Skin epidermis (tissue), 12 donors: Measurements from ENCODE around the gene ZNF497.
"Not testable (repeated sequence)": the region's sequence is repeated elsewhere in the genome, so short reads cannot be mapped to it uniquely, and the experiment has no call there.

ENCODE experiments used
- H3K27ac ChIP-seq, 21 experiments: fragments of 200-600 bp; sonication (generic) in 11 of 21; one replicate each; pipeline ENCODE4 v1.5.0; 2020; ENCODE audit warnings: mild to moderate bottlenecking in 3 of 21, inconsistent platforms in 2 of 21, moderate library complexity in 2 of 21
- H3K4me3 ChIP-seq, 7 experiments: fragments of 200-600 bp; sonication (generic) in 2 of 7; one replicate each; pipeline ENCODE4 v1.5.0; 2020; ENCODE audit warnings: inconsistent platforms in 2 of 7, mild to moderate bottlenecking in 2 of 7, moderate library complexity in 1 of 7

The ZNF497 gene

GRCh38 chr19:58376724-58377123, 14.2 kb upstream of the ZNF497 start:
- H3K27ac ChIP-seq, H3K4me3 ChIP-seq: not testable (repeated sequence)

GRCh38 chr19:58374200-58374599, 11.6 kb upstream of the ZNF497 start:
- no peak overlapping the region for H3K4me3 ChIP-seq
- H3K27ac ChIP-seq, result no peak overlapping the region

DNA sequence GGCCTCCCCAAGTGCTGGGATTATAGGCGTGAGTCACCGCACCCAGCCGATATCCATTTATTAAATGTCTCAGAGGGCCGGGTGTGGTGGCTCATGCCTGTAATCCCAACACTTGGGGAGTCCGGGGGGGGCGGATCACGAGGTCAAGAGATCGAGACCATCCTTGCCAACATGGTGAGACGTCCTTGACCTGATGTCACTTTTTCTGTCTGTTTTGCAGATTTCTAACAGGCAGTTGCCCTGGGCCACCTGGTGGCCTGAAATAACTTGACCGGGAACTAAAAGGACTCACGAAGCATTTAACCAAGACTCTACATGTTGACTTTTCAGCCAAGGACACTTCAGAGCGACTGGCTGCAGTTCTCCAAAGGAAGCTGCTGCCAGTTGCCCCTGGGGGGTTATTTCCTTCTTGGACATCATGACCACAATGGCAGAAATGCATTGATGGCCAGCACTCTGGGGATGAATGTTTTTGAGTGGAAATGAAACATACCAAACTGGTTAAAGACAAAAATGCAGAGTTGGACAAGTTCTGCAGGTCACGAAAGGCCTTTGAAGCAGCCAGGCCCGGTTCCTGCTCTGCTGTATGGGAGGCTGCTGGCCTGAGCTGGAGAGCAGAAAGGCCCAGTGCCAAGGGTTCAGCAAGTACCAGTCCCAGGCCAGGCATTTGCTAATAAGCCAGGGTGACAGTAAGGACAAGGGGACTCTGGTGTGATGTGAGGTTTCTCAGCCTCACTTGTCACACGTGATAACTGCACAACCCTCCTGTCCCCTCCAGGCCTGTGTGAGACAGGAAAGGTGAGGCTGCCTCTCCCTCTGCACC, 10.0 kb upstream of the ZNF497 start:
- Histone ChIP-seq H3K4me3 (no peak overlapping the region), H3K27ac (no peak overlapping the region)

GRCh38 chr19:58368561-58369360, 6.2 kb upstream of the ZNF497 start:
- Histone ChIP-seq H3K4me3 (no peak overlapping the region), H3K27ac (no peak overlapping the region)

DNA sequence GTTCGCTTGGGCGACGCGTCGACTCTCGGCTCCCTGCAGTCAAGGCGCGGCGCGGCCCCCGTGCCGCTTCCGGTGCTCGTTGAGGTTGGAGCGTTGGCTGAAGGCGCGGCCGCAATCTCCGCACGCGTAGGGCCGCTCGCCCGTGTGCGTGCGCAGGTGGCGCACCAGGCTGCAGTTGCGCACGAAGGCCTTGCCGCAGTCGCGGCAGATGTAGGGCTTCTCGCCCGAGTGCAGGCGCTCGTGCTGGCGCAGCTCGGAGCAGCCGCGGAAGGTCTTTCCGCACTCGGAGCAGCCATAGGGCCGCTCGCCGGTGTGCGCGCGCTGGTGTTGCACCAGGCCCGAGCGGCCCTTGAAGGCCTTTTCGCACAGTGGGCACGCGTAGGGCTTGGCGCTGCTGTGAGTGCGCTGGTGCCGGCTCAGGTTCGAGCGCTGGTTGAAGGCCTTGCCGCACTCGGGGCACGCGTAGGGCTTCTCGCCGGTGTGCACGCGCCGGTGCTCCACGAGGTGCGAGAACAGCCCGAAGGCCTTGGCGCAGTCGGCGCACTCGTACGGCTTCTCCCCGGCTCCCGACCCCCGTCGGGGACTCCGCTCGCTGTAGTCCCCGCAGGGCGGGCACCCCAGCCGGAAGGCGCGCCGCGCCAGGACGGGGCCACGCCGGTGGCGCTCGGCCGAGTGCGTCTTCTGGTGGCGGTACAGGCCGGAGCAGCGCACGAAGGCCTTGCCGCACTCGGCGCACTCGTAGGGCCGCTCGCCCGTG, 5.3 kb upstream of the ZNF497 start:
- H3K27ac ChIP-seq, result no peak overlapping the region
- no peak overlapping the region for H3K4me3 ChIP-seq

DNA sequence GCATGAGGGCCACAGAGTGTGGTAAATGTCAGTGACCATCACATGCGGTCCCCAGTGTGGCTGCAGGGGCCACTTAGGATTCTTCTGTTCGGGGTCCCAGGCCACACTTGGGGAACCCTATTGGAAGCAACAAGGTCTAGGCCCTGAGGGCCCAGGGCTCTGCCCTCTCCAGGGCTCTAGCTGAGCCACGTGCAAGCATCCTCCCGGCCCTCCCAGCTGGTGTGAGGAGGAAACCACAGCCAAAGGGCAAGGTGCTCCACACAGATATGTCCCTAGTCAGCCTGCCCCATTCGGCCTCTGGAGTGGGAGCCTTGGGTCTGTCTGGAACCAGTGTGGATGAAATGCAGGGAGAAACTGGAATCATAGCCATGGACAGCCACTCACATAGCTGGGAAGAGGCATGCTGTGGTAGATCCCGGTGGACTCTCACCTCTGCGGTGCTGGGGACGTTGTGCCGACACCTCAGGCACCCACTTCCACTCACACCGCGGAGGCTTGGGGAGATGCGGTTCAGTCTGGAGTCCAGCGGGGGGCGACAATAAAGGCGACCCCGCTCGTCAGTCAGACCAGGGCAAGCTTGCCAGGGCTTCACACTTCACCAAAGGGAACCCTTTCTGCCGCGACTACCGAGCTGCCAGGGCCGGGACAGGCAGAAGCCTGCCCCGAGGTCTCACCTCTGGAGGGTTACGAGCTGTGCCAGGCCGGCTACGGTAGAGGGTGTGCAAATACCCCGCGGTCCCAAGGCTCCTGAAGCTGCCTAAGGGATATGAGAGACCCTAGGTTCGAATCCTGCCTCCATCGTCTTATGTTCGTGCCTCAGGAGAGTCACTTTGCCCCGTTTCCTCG, 4.3 kb upstream of the ZNF497 start:
- Histone ChIP-seq H3K27ac (no peak overlapping the region), H3K4me3 (no peak overlapping the region)

DNA sequence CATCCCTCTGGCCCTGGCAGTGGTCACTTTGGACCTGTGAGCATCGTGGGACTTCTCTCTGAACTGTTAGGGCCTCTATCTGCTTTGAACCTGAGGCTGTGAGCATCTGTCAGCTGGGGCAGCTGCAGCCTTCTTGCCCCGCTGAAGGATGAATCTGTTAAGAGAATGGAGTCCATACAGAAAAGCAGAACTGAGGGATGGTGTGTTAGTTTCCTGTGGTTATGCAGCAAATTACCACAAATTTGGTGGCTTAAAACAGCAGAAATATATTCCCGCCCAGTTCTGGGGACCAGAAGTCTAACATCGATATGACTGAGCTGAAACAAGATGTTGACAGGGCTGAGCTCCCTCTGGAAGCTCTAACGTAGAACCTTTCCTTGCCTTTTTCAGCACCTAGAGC, 1.6 kb upstream of the ZNF497 start:
- H3K4me3 ChIP-seq, result no peak overlapping the region

DNA sequence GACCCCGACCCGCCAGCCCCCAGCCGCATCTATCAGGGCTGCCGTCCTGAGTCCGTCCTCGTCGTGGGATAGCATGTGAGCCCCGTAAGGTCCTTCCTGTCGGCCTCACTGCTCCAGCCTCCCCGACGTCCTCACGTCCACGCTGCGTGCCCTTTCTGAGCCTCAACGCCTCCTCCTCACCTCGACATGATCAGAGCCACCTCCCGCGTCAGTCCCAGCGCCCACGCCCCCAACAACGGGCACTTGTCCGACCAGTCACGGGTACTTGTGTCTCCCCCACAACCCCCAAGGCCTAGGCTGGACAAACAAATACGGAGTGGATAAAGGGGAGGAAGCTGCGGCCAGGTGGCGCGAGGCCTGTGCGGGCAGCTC, 665 bp downstream of the ZNF497 start:
- Histone ChIP-seq H3K27ac (peak overlapping the region; percentile 43 to 98 (median 92)), H3K4me3 (peak overlapping the region; percentile 55 to 88 (median 74))

More for the DNA sequence above, 1.6 kb upstream of the ZNF497 start:
- no peak overlapping the region for H3K27ac ChIP-seq

DNA sequence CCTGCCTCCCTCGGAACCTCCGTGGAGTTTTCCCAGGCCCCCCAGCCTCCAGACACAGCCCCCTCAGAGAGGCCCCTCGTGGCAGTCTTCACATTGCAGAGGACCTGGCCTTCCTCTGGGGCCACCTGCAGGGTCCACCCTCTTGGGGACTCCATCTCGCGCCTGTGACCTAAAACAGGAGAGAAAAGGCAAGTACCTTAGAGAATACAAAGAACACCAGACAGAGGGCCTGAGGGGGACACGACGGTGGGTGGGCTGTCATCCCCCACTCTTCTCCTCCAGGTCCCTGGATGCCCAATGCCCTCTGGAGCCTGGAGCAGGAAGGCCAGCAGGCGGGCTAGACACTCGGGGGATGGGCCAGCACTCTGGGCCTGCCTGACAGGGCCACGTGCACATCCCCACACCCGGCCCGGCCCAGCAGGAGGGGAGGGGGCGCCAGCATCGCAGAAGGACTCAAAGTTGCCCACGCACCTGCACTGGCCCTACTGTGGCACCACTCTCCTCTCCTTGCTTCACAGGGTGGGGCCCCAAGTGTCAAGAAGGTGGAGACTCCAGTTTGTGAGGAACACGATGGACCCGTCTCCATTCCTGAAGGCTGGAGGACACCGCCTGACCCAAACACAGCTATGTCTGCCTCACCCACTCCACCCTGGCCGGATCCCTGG, 4.9 kb downstream of the ZNF497 start:
- H3K4me3 ChIP-seq, result peak overlapping the region in 1 of 7 experiments; percentile 33
- H3K27ac ChIP-seq, result no peak overlapping the region

DNA sequence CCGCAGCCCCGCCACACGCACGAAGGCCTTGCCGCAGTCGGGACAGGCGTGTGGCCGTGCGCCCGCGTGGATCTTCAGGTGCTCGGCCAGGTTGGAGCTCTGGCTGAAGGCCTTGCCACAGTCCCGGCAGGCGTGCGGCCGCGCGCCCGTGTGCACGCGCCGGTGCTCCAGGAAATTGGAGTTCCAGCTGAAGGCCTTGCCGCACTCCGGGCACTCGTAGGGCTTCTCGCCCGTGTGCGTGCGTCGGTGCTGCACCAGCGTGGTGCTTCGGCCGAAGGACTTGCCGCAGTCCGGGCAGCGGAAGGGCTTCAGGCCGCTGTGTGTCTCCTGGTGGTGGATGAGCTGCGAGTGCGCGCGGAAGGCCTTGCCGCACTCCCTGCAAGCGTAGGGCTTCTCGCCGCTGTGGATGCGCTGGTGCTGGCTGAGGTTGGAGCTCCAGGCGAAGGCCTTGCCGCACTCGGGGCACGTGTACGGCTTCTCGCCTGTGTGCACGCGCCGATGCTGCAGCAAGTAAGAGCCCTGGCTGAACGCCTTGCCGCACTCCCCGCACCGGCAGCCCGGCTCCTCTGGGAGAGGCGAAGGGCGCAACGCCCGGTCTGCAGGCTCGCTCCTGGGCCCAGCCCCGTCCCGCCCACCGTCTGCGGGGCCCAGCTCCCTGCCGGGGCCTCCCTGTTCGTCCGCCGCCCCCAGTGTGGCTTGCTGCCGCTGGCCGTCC, 5.6 kb downstream of the ZNF497 start:
- H3K27ac ChIP-seq, result peak overlapping the region in 1 of 21 experiments; percentile 30
- H3K4me3 ChIP-seq, result peak overlapping the region in 5 of 7 experiments; percentile 7 to 33 (median 17)

- peak overlapping the region in 5 of 7 experiments; percentile 7 to 33 (median 17) for H3K4me3 ChIP-seq
Observed at GRCh38 chr19:58355908-58356765, 6.4 kb downstream of the ZNF497 start.

DNA sequence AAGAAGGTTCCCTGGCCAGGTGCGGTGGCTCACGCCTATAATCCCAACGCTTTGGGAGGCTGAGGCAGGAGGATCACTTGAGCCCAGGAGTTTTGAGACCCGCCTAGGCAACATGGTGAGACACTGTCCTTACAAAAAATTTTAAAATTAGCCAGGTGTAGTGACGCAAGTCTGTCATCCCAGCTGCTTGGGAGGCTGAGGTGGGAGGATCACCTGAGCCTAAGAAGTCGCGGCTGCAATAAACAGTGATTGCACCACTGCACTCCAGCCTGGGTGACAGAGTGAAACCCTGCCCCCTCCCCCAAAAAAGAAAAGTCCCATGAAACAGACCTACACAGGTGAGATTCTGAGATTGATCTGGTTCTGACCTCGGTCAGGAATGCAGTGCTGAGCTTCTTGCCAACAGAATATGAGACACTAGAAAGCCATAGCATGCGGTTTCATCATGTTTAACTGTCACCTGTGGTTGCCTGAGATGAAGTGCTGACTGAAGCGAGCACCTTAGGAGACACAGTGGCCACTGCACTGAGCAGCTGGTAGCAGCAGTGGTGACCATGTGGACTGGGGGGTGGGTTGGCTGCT, 7.2 kb downstream of the ZNF497 start:
- Histone ChIP-seq H3K4me3 (no peak overlapping the region), H3K27ac (no peak overlapping the region)

More at GRCh38 chr19:58355908-58356765, 6.4 kb downstream of the ZNF497 start:
- peak overlapping the region in 1 of 21 experiments; percentile 30 for H3K27ac ChIP-seq

DNA sequence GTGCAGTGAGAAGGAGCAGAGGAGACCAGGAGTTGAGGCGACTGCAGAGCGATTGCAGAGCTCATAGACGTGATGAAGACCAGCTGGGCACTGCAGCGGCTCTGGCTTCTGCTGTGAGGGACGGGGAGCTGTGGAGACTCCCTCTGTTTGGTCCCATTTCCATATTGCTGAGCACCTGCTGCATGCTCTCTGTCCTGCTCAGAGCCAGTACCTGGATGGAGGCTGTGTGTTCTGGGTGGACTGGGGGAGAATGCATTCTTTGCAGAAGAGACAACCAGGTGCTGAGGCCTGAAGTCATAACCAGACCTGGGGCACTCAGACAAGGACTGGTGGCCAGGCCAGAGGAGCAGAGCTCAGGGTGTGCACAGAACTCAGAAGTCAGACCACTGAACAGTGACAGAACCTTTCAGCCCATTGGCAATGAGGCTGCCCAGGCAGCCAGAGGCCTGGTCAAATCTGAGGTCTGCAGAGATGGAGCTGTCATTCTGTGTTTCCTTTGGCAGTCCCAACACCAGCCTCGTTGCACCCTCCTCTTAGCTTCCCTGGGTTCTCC, 8.0 kb downstream of the ZNF497 start:
- Histone ChIP-seq H3K4me3 (no peak overlapping the region), H3K27ac (no peak overlapping the region)

GRCh38 chr19:58353717-58354477, 8.7 kb downstream of the ZNF497 start:
- H3K4me3 ChIP-seq, result no peak overlapping the region
- no peak overlapping the region for H3K27ac ChIP-seq

GRCh38 chr19:58352760-58353671, 9.5 kb downstream of the ZNF497 start, which contains the start of gene A1BG:
Gene A1BG, minus strand, starts transcription at chr19:58353492. Its CDS starts 55 bp downstream, at chr19:58353437.
- H3K27ac ChIP-seq, result no peak within 1 kb of the TSS
- H3K4me3 ChIP-seq, result no peak within 1 kb of the TSS
